Tibial nerve (tissue), 4 donors: Measurements from ENCODE around the gene RALGAPB. TPM values are rescaled to one million over a fixed set of nuclear protein-coding genes. Genes with fewer than 3 reads are reported as not detected.

Experiments
- DNase-seq, 2 donors: peaks; one replicate each; pipeline ENCODE4 v3.0.0-alpha.2; 2019; ENCODE audit warnings: low spot score in 2 of 2
- H3K27ac ChIP-seq, 4 donors: fragments of 200-600 bp; sonication (generic) in 3 of 4; one replicate each; pipeline ENCODE4 v1.5.1; 2017 to 2019; ENCODE audit warnings: mild to moderate bottlenecking in 1 of 4
- H3K27me3 ChIP-seq, 2 donors: fragments of 200-600 bp; sonication (generic) in 1 of 2; one replicate each; pipeline versions ENCODE4 v1.5.1 to v1.6.0; 2017 to 2019
- H3K36me3 ChIP-seq, 3 donors: fragments of 200-600 bp; sonication (generic); one replicate each; pipeline ENCODE4 v1.5.1; 2018 to 2019
- H3K4me1 ChIP-seq, 4 donors: fragments of 200-600 bp; sonication (generic) in 3 of 4; one replicate each; pipeline ENCODE4 v1.5.1; 2017 to 2019
- H3K4me3 ChIP-seq, 4 donors: fragments of 200-600 bp; sonication (generic) in 3 of 4; one replicate each; pipeline ENCODE4 v1.5.1; 2017 to 2019; ENCODE audit warnings: mild to moderate bottlenecking in 1 of 4, moderate library complexity in 1 of 4
- H3K9me3 ChIP-seq, 4 donors: fragments of 200-600 bp; sonication (generic) in 3 of 4; one replicate each; pipeline ENCODE4 v1.5.1; 2017 to 2019
- EP300 ChIP-seq, 2 donors: sonication (generic); formaldehyde crosslinking; IDR thresholded peaks; one replicate each; pipeline ENCODE4 v1.6.1; 2017; ENCODE audit warnings: antibody characterized with exemption in 2 of 2, mild to moderate bottlenecking in 1 of 2
- POLR2A ChIP-seq, 2 donors: fragments of 450-650 bp; IDR thresholded peaks; one replicate each; pipeline ENCODE4 v1.6.1; 2017; ENCODE audit warnings: antibody characterized with exemption in 2 of 2, mild to moderate bottlenecking in 2 of 2, moderate library complexity in 2 of 2
- WGBS, 2 donors: methylation state at CpG; one replicate each; pipeline ENCODE4 v1.1.5; 2018; 5-methylcytosine and 5-hydroxymethylcytosine counted together
- total RNA-seq, 4 donors: library from RNA; depleted of rRNA; stranded (reverse); fragments of >200 nt; gene quantifications; one replicate each; pipeline ENCODE4 v1.1.0, GENCODE V29; 2016
- TF ChIP-seq, protein P1 (sequence below), 5 experiments: fragments of 200-600 bp in 3 of 5; fragments of 450-650 bp in 2 of 5; sonication (generic) in 3 of 5; IDR thresholded peaks; one replicate each; pipeline ENCODE4 v1.5.1; 2016 to 2019; ENCODE audit warnings: antibody characterized with exemption in 5 of 5, mild to moderate bottlenecking in 3 of 5, moderate library complexity in 2 of 5

The RALGAPB gene
- total RNA-seq, 4 donors from 2014 or later = 33.9 to 45.9 (median 44.3) TPM

DNA sequence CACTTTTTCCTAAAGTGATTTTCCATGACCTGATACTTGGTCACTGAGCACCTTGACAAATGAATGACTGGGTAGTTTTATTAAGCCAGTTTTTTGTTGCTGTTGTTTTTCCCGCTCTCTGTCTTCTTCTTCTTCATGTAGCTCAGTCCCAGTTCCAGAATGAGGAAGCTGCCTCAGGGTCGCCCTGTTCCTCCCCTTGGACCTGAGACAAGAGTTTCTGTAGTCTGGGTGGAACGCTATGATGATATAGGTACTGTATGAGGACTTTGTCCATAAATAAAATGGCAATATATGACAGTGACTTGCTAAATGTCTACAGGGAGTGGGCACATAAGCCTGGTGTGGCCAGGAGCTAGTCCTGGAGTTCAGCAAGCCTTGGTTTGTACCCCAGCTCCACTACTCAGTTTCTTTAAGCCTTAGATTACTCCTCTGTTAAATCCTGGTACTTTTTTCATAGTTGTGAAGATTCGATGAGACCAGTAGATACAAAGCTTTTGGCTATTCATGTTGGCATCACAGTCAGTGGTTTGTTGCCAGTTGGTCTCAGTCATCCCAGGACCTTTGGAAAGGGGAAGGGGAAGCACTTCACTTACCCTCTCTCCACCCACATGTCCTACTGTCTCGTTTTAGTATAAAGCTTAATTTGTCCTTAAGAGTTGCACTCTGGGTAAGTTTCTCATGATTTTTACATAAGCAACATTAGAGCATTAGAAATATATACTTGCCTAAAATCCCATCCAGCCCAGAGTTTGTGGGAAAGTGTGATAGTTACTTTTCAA is 97.3 kb downstream of the RALGAPB start:
- H3K4me3 ChIP-seq = no peak overlapping the region
- TF ChIP-seq, protein P1, sequence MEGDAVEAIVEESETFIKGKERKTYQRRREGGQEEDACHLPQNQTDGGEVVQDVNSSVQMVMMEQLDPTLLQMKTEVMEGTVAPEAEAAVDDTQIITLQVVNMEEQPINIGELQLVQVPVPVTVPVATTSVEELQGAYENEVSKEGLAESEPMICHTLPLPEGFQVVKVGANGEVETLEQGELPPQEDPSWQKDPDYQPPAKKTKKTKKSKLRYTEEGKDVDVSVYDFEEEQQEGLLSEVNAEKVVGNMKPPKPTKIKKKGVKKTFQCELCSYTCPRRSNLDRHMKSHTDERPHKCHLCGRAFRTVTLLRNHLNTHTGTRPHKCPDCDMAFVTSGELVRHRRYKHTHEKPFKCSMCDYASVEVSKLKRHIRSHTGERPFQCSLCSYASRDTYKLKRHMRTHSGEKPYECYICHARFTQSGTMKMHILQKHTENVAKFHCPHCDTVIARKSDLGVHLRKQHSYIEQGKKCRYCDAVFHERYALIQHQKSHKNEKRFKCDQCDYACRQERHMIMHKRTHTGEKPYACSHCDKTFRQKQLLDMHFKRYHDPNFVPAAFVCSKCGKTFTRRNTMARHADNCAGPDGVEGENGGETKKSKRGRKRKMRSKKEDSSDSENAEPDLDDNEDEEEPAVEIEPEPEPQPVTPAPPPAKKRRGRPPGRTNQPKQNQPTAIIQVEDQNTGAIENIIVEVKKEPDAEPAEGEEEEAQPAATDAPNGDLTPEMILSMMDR (IDR thresholded peaks at IDR 0.05) = no peak
- no peak for TF ChIP-seq POLR2A (IDR thresholded peaks at IDR 0.05)
- no peaks in the 10 kb centered on the region for H3K4me1 ChIP-seq
- no peak for DNase-seq
- H3K27me3 ChIP-seq = no peaks in the 10 kb centered on the region
- 65 to 77% methylated on average over 5 of the region's 5 CpGs for WGBS, 2 donors
- peaks cover 0 to 87% (median 0%) of the 10 kb centered on the region in 3 donors for H3K36me3 ChIP-seq
- no peaks in the 10 kb centered on the region for H3K9me3 ChIP-seq
- H3K27ac ChIP-seq = no peak overlapping the region

DNA sequence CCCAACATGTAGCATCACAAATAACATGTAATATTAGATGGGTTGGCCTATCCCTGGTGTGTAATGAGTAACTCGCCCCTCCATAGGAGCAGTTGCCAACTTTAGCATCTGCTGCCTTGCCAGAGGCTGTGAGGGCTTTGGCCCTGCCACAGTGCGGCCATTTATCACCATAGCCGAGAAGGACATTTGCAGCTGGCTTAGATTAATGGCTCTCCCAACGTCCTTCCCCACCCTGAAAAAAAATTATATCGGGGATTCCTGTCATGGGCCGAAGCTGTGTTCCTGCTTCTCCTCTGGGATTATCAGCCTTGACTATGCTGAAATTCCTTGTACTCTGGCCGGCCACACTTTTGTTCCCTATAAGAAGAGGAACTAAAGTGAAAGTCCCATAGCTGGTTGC is 100.8 kb downstream of the RALGAPB start:
- Histone ChIP-seq H3K27ac (no peak overlapping the region), H3K36me3 (peaks cover 0 to 86% (median 5%) of the 10 kb centered on the region in 3 donors), H3K27me3 (no peaks in the 10 kb centered on the region), H3K4me3 (no peak overlapping the region), H3K9me3 (no peaks in the 10 kb centered on the region), H3K4me1 (no peaks in the 10 kb centered on the region)
- DNase-seq = no peak
- no peak for TF ChIP-seq POLR2A (IDR thresholded peaks at IDR 0.05)
- no peak for TF ChIP-seq EP300 (IDR thresholded peaks at IDR 0.05)
- TF ChIP-seq, protein P1 (IDR thresholded peaks at IDR 0.05) = no peak
- WGBS, 2 donors = 63 to 71% methylated on average over 7 of the region's 7 CpGs

DNA sequence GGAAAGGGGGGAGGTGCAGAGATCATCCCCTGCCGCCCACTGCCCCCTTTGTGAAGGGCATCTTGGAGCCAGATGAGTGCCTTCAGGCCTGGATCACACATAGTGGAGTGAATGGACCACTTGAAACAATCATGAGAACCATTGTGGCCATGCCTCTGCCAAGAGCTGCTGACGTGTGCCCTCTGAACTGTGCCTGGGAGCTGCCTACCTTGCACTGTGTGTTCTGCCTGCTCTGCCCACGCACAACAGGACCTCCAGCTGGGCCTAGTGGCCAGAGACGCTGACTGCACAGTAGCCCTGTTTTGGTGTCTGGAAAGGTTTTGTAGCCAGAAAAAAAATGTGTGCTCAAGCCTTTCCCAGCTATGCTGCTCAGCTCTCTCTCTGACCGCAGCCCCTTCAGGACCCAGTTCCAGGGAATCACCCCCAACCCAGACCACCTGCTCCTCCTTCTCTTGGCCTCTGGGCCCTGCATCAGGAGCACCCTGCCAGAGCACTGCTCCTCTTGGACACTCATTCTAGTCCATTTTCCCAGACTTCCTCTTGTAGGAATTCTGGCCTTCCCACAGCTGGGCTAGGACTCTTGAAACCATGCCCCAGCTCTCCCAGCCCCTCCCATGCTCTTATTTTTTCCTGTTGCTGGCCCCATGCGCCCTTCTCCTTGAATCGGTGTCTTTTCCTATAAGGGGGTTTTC is 106.7 kb downstream of the RALGAPB start:
- no peak for TF ChIP-seq POLR2A (IDR thresholded peaks at IDR 0.05)
- TF ChIP-seq EP300 (IDR thresholded peaks at IDR 0.05) = no peak
- TF ChIP-seq, protein P1 (IDR thresholded peaks at IDR 0.05) = no peak

DNA sequence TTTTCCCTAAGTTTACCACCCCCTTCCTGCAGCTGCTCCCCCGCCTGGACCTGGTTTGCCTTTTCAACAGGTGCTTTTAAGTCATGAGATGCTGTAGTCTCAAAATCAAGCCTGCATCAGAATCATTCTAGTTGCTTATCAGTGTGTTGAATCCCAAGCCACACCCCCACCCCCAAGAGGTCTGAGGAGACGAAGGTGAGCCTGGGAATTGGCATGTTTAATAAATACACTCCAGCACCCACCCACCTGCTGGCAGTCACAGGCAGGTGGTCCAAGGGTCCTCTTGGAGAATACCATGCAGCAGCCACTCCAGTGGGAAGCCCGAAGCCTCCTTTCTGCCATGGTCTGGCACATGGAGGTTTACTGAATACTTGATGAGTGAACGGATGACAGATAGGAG is 107.3 kb downstream of the RALGAPB start:
- Histone ChIP-seq H3K4me1 (no peaks in the 10 kb centered on the region), H3K9me3 (no peaks in the 10 kb centered on the region), H3K4me3 (no peak overlapping the region), H3K36me3 (peaks cover 0 to 32% (median 5%) of the 10 kb centered on the region in 3 donors), H3K27ac (no peak overlapping the region), H3K27me3 (no peaks in the 10 kb centered on the region)
- TF ChIP-seq, protein P1 (IDR thresholded peaks at IDR 0.05) = no peak
- TF ChIP-seq POLR2A (IDR thresholded peaks at IDR 0.05) (no peak), EP300 (IDR thresholded peaks at IDR 0.05) (no peak)
- no peak for DNase-seq
- WGBS, 2 donors = 68 to 73% methylated on average over 4 of the region's 4 CpGs

More for the DNA sequence above, 106.7 kb downstream of the RALGAPB start:
- no peak overlapping the region for H3K4me3 ChIP-seq
- WGBS, 2 donors = 52 to 64% methylated on average over 7 of the region's 7 CpGs
- H3K27me3 ChIP-seq = no peaks in the 10 kb centered on the region
- H3K27ac ChIP-seq = no peak overlapping the region
- no peak for DNase-seq
- H3K36me3 ChIP-seq = peaks cover 0 to 38% (median 5%) of the 10 kb centered on the region in 3 donors
- H3K9me3 ChIP-seq = no peaks in the 10 kb centered on the region
- H3K4me1 ChIP-seq = no peaks in the 10 kb centered on the region

DNA sequence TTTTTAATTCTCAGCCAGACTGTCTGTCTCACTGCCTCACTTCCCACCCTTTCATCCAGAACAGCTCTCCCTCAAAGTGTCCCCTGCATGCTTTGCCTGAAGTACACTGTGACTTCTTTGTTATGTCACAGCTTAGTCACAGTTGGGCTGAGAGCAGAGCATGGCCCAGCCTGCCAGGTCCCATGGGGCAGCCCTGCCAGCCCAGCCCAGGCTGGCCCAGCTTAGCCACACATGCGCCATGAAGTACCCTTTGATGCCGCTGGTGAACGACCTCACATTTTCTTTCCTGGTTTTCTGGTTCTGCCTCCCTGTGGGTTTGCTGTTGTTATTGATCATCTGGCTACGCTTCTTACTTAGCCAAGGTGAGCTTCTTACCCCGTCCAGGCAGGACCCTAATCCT is 108.4 kb downstream of the RALGAPB start, which contains the start of gene ADIG:
ADIG (plus strand) TSS at position 185 of the 400 bp plus-strand sequence; CDS start at position 239, 54 bp downstream.
- Histone ChIP-seq H3K9me3 (no peaks in the 10 kb centered on the region), H3K27ac (no peak within 1 kb of the TSS), H3K4me1 (no peaks in the 10 kb centered on the region), H3K4me3 (no peak within 1 kb of the TSS), H3K36me3 (peaks cover 0 to 22% (median 0%) of the 10 kb centered on the region in 3 donors), H3K27me3 (no peaks in the 10 kb centered on the region)
- WGBS, 2 donors = 46 to 58% methylated on average over 5 of the region's 5 CpGs
- no peak for DNase-seq
- TF ChIP-seq, protein P1 (IDR thresholded peaks at IDR 0.05) = no peak
- no peak for TF ChIP-seq EP300 (IDR thresholded peaks at IDR 0.05)
- TF ChIP-seq POLR2A (IDR thresholded peaks at IDR 0.05) = no peak
